C4-2B (cell line): ENCODE results near the gene TMEM213.

Experiments
- H3K27ac ChIP-seq: fragments of 450-650 bp; 2 replicates; pipeline ENCODE4 v1.5.1; 2017
- CTCF ChIP-seq: fragments of 450-650 bp; conservative IDR thresholded peaks from 2 replicates; pipeline ENCODE4 v1.5.1; 2017; ENCODE audit warnings: mild to moderate bottlenecking
- ZFX ChIP-seq: fragments of 450-650 bp; IDR thresholded peaks from 2 replicates; pipeline ENCODE4 v1.6.1; 2017

TMEM213 gene

DNA sequence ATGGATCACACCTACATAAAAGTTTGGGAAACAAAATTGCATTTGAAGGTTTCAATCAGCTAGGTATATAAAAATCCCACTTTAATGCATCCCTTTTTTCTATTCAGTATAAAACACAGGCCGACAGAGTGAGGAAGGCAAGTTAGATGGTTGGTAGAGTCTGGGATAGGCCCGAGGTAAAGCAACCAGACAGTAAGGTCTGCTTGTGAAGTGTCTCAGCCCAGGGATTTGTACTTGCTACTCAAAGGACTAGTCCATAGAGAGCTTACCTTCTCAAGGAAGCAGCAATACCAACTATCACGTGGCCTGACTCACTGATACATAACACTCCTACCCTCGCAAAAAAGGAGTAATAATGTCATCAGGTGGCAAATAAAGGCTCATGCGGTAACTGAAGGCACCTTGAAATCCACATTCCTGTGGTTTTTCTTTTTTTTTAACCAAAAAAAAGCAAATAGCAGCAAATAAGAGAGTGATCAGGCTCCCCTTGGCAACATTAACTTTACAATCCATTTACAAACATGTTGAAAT is 56.4 kb downstream of the TMEM213 start:
- H3K27ac ChIP-seq, result no peak overlapping the region
- no peak for TF ChIP-seq ZFX
- no peak for TF ChIP-seq CTCF

- TF ChIP-seq ZFX (no peak), CTCF (no peak)
Measured at GRCh38 chr7:138857728-138858127, 59.9 kb downstream of the TMEM213 start.

GRCh38 chr7:138861051-138861450 is 63.3 kb downstream of the TMEM213 start:
- H3K27ac ChIP-seq, result no peak overlapping the region
- no peak for TF ChIP-seq CTCF
- TF ChIP-seq ZFX, result no peak

More at GRCh38 chr7:138857728-138858127, 59.9 kb downstream of the TMEM213 start:
- no peak overlapping the region for H3K27ac ChIP-seq

- no peak for TF ChIP-seq ZFX
- no peak overlapping the region for H3K27ac ChIP-seq
Measured at GRCh38 chr7:138863931-138864330, 66.1 kb downstream of the TMEM213 start.

DNA sequence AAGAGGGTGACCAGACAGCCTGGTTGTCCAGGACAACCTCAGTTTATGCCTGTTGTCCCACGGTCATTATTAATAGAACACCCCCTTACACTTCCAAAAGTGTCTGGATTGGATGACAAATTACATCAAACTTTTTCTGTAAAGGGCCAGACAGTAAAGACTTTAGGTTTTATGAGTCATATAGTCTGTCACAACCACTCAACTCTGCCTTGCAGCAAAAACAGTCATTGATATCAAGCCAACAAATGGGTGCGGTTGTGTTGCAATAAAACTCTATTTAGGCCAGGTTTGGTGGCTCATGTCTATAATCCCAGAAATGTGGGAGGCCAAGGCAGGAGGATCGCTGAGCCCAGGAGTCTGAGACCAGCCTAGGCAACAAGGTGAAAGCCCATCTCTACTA is 66.9 kb downstream of the TMEM213 start:
- TF ChIP-seq CTCF, result no peak
- TF ChIP-seq ZFX, result no peak
- no peak overlapping the region for H3K27ac ChIP-seq

DNA sequence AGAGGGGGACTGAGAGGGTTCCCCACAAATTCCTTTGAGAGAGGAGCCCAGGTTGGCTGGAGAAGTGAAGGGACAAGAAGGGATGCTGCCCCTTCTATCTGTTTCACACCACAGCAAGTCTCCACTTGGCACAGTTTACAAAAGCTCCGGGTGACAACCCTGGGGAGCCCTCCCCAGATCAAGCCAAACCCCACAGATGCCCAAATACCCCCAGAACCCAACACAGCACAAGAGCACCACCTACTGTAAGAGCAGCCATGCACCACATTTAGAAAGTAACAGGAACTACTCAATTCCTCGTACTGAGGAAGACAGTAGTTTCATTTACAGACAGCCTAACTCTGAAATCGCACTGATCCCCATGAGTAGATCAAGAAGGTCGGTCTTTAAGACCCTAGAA is 68.0 kb downstream of the TMEM213 start:
- no peak overlapping the region for H3K27ac ChIP-seq
- no peak for TF ChIP-seq CTCF

GRCh38 chr7:138866353-138866752 is 68.6 kb downstream of the TMEM213 start:
- TF ChIP-seq CTCF, result no peak
- TF ChIP-seq ZFX, result no peak
- H3K27ac ChIP-seq, result no peak overlapping the region

GRCh38 chr7:138867744-138868143 is 70.0 kb downstream of the TMEM213 start:
- no peak overlapping the region for H3K27ac ChIP-seq
- no peak for TF ChIP-seq CTCF
- TF ChIP-seq ZFX, result no peak
